K562 (cell line): ENCODE measurements around the gene TAF11L2. TPM values are rescaled to one million over a fixed set of nuclear protein-coding genes. Genes with fewer than 3 reads are reported as not detected.

Source experiments
- ATAC-seq: fragments of 200-7000 bp; cut with Tn5 transposase; 3 replicates; pipeline ENCODE4 v1.9.1; 2020; ENCODE audit warnings: moderate library complexity
- BruUV-seq: library from RNA; stranded (reverse); fragments of 400-500 nt; replicated peaks from 2 replicates; lab custom pipeline; 2021; lab: Mats Ljungman, UMichigan
- CTCF ChIA-PET: fragments of 300-600 bp; formaldehyde crosslinking; extraction: SDS; loops from one replicate; lab custom pipeline; 2021; ENCODE audit warnings: low intra/inter-chr PET ratio; lab: Yijun Ruan, JAX
- POLR2A ChIA-PET: fragments of 300-600, 350-650 bp; sonication (Branson Sonifier 250); formaldehyde crosslinking; extraction: SDS; loops from one replicate; lab custom pipeline; 2021; ENCODE audit warnings: antibody characterized with exemption, inconsistent platforms; lab: Yijun Ruan, JAX
- DNase-seq, 4 experiments: peaks; one replicate each; pipeline versions ENCODE4 v3.0.0 to v3.0.0-alpha.2; 2011 to 2018; ENCODE audit warnings: low spot score in 3 of 4, mixed read lengths in 3 of 4; ENCODE audit errors: extremely low read depth in 1 of 4
- FAIRE-seq: peaks from 2 replicates; lab custom pipeline; 2011; peaks lifted over from hg19 to GRCh38; lab: Jason Lieb, UNC
- H2AFZ ChIP-seq: 2 replicates; pipeline ENCODE4 v1.6.0; 2011; ENCODE audit warnings: low read depth, low read length, control low read depth, inconsistent platforms
- H3K27ac ChIP-seq: fragments of 200-600 bp; 3 replicates; pipeline ENCODE4 v1.8.0; 2011; ENCODE audit warnings: low read depth, mild to moderate bottlenecking, control low read depth, inconsistent platforms, low read length, moderate library complexity, mixed read lengths; ENCODE audit errors: extremely low read depth
- H3K27me3 ChIP-seq, 2 experiments: fragments of 300-600 bp in 1 of 2; 2 replicates in 1 of 2; 3 replicates in 1 of 2; pipeline versions ENCODE4 v1.6.0 to v1.8.0; 2011; ENCODE audit warnings: inconsistent platforms in 2 of 2, low read length in 2 of 2, mild to moderate bottlenecking in 1 of 2, mixed read lengths in 1 of 2, moderate library complexity in 1 of 2; ENCODE audit not compliant: control insufficient read depth in 2 of 2, insufficient read depth in 2 of 2
- H3K36me3 ChIP-seq: fragments of 300-600 bp; 3 replicates; pipeline ENCODE4 v1.8.0; 2011; ENCODE audit warnings: mild to moderate bottlenecking, low read length, inconsistent platforms; ENCODE audit not compliant: control insufficient read depth, insufficient read depth
- H3K4me1 ChIP-seq, 2 experiments: fragments of 200-600 bp in 1 of 2; replicated peaks in 1 of 2; 2 replicates in 1 of 2; 3 replicates in 1 of 2; pipeline versions ENCODE4 v1.5.1 to v1.8.0; 2011; ENCODE audit warnings: inconsistent platforms in 2 of 2, low read length in 2 of 2, mild to moderate bottlenecking in 1 of 2, mixed read lengths in 1 of 2, moderate library complexity in 1 of 2; ENCODE audit not compliant: control insufficient read depth in 2 of 2, insufficient read depth in 2 of 2
- H3K4me2 ChIP-seq: 2 replicates; pipeline ENCODE4 v1.6.1; 2011; ENCODE audit warnings: low read length, control low read depth, inconsistent platforms, mixed read lengths; ENCODE audit not compliant: insufficient read depth
- H3K4me3 ChIP-seq: fragments of 200-600 bp; sonication (generic), shearing (Covaris generic); 2 replicates; pipeline ENCODE4 v1.5.1; 2016; ENCODE audit warnings: control low read depth, inconsistent platforms
- H3K79me2 ChIP-seq: fragments of 200-600 bp; 3 replicates; pipeline ENCODE4 v1.8.0; 2011; ENCODE audit warnings: low read length, inconsistent platforms; ENCODE audit not compliant: control insufficient read depth, insufficient read depth
- H3K9ac ChIP-seq, 2 experiments: 2 replicates each; pipeline versions ENCODE4 v1.6.0 to v1.6.1; 2011; ENCODE audit warnings: low read depth in 2 of 2, low read length in 2 of 2, control low read depth in 1 of 2, inconsistent platforms in 1 of 2, mild to moderate bottlenecking in 1 of 2, mixed read lengths in 1 of 2; ENCODE audit not compliant: insufficient read depth in 1 of 2
- H3K9me1 ChIP-seq: one replicate; pipeline ENCODE4 v1.6.0; 2011; ENCODE audit warnings: inconsistent platforms, mild to moderate bottlenecking, low read length, moderate library complexity; ENCODE audit not compliant: control insufficient read depth, insufficient read depth
- H3K9me3 ChIP-seq: replicated peaks from 2 replicates; pipeline ENCODE4 v1.5.1; 2011; ENCODE audit warnings: low read depth, low read length, inconsistent platforms; ENCODE audit not compliant: control insufficient read depth, insufficient read depth
- H4K20me1 ChIP-seq: replicated peaks from 2 replicates; pipeline ENCODE4 v1.6.1; 2011; ENCODE audit warnings: low read length, inconsistent platforms, mixed read lengths; ENCODE audit not compliant: control insufficient read depth, insufficient read depth
- CGGBP1 ChIP-seq: fragments of 250-450 bp; sonication (Bioruptor Pico); IDR thresholded peaks from 2 replicates; pipeline ENCODE4 v1.9.0; 2021; ENCODE audit warnings: mild to moderate bottlenecking
- EHMT2 ChIP-seq: fragments of 450-650 bp; IDR thresholded peaks from 2 replicates; pipeline ENCODE4 v1.6.1; 2018; ENCODE audit warnings: antibody characterized with exemption
- ESRRB ChIP-seq: fragments of 250-450 bp; sonication (Bioruptor Pico); IDR thresholded peaks from 2 replicates; pipeline ENCODE4 v1.5.0; 2020; ENCODE audit warnings: mild to moderate bottlenecking, moderate library complexity, borderline replicate concordance
- MCM2 ChIP-seq: fragments of 450-650 bp; IDR thresholded peaks from 2 replicates; pipeline ENCODE4 v1.6.1; 2017; ENCODE audit warnings: low read depth, mild to moderate bottlenecking
- NR1H2 ChIP-seq: sonication (generic); formaldehyde crosslinking; IDR thresholded peaks from 2 replicates; pipeline ENCODE4 v1.4.0; 2020; ENCODE audit warnings: mild to moderate bottlenecking, missing genetic modification reagents
- SAP30 ChIP-seq: fragments of 200-600 bp; sonication (generic); IDR thresholded peaks from 2 replicates; pipeline ENCODE4 v1.6.1; 2012; ENCODE audit warnings: borderline replicate concordance, low read depth, mild to moderate bottlenecking, moderate library complexity, low read length, control low read depth, inconsistent platforms; ENCODE audit not compliant: insufficient read depth, poor library complexity, severe bottlenecking
- STAT5A ChIP-seq: IDR thresholded peaks from 2 replicates; pipeline ENCODE4 v1.6.1; 2012; ENCODE audit warnings: low read length, inconsistent platforms, borderline replicate concordance
- YY1 ChIP-seq, 3 experiments: IDR thresholded peaks; 2 replicates each; pipeline ENCODE4 v1.6.1; 2011; ENCODE audit warnings: low read length in 2 of 3, mild to moderate bottlenecking in 2 of 3, moderate library complexity in 2 of 3, borderline replicate concordance in 1 of 3, control low read depth in 1 of 3, low read depth in 1 of 3; ENCODE audit not compliant: insufficient read depth in 3 of 3, insufficient replicate concordance in 2 of 3, control insufficient read depth in 1 of 3, insufficient read length in 1 of 3; ENCODE audit errors: extremely low read depth in 1 of 3
- WGBS: fragments of 100-300 bp; shearing (Covaris generic); methylation state at CpG from one replicate; pipeline ENCODE4 v1.1.6; 2016; ENCODE audit warnings: low coverage, mixed read lengths; ENCODE audit not compliant: insufficient coverage; ENCODE audit errors: missing lambda C conversion rate; 5-methylcytosine and 5-hydroxymethylcytosine counted together
- in situ Hi-C: fragments of 300-500 bp; cut with MboI; formaldehyde crosslinking; loops from 4 replicates; pipeline ENCODE4 v1.15.0; 2018; ENCODE audit warnings: inconsistent platforms, mixed read lengths
- intact Hi-C: fragments of 100-400 bp; cut with micrococcal nuclease; formaldehyde crosslinking; loops from 2 replicates; pipeline ENCODE4 v1.14.2; 2022
- polyA plus RNA-seq, 8 experiments: library from polyadenylated mRNA; depleted of rRNA in 4 of 8; stranded (reverse) in 5 of 8; unstranded in 3 of 8; fragments of >200 nt; fragmentation: Nextera tagmentation in 2 of 8; fragmentation: Illumina TruSeq in 1 of 8; extraction: Ambion mirVana in 2 of 8; extraction: Trizol in 1 of 8; gene quantifications; 2 replicates each; pipeline versions ENCODE4 v1.2.1 to v1.2.3, GENCODE V29; 2011 to 2014; ENCODE audit warnings: inconsistent platforms in 1 of 8, missing spikeins in 1 of 8
- total RNA-seq, 7 experiments: library from RNA; depleted of rRNA in 6 of 7; stranded (reverse); fragments of >200 nt in 6 of 7; fragmentation: Illumina TruSeq in 2 of 7; extraction: Trizol in 2 of 7; gene quantifications; 2 replicates each; pipeline versions ENCODE4 v1.2.1 to v1.2.3, GENCODE V29; 2011 to 2021; ENCODE audit warnings: low replicate concordance in 1 of 7

TAF11L2 gene
- total and polyA plus RNA-seq, 9 of the 15 experiments (the other 6 are each of a cell fraction or from before 2014, with no cell fraction given) = not detected

GRCh38 chr5:17452936-17453335, 45.1 kb upstream of the TAF11L2 start:
- Histone ChIP-seq H3K36me3 (no peaks in the 10 kb centered on the region), H3K9me3 (no peaks in the 10 kb centered on the region), H3K4me3 (no peak overlapping the region), H3K4me2 (no peak overlapping the region), H2AFZ (no peak overlapping the region), H3K9ac (no peak overlapping the region), H3K4me1 (no peaks in the 10 kb centered on the region), H3K27ac (no peak overlapping the region), H3K79me2 (no peaks in the 10 kb centered on the region), H4K20me1 (no peaks in the 10 kb centered on the region), H3K27me3 (no peaks in the 10 kb centered on the region; a peak in 1 of 5 replicates), H3K9me1 (no peaks in the 10 kb centered on the region)
- TF ChIP-seq YY1 (IDR thresholded peaks at IDR 0.05; ENCODE audit: borderline replicate concordance in 1 of 3, control insufficient read depth in 1 of 3, extremely low read depth in 1 of 3, insufficient read depth in 3 of 3, insufficient read length in 1 of 3, insufficient replicate concordance in 2 of 3, low read depth in 1 of 3, low read length in 2 of 3) (no peak), STAT5A (no peak), NR1H2 (CRISPR knock-in tag) (no peak), CGGBP1 (CRISPR knock-in tag) (no peak), ESRRB (CRISPR knock-in tag) (no peak), EHMT2 (no peak), MCM2 (no peak), SAP30 (no peak)
- WGBS = 1% methylated on average over 4 of the region's 4 CpGs
- ChIA-PET POLR2A (no interaction called here), CTCF (no interaction called here)
- intact Hi-C loops = no loop called here
- FAIRE-seq (no peak), DNase-seq (no peak), ATAC-seq (no peak)
- in situ Hi-C loops = no loop called here
- BruUV-seq = no TSS peak
